B cell (primary cell): ENCODE data around the gene ENOX1. TPM values are rescaled to one million over a fixed set of nuclear protein-coding genes. Genes with fewer than 3 reads are reported as not detected.

Experiments used
- ATAC-seq: fragments of 200-7000 bp; cut with Tn5 transposase; one replicate; pipeline ENCODE4 v1.10.0; 2021; ENCODE audit warnings: low read depth, mild to moderate bottlenecking, moderate number of reproducible peaks, moderate library complexity
- CTCF ChIA-PET: fragments of 350-600 bp; sonication (Branson Sonifier 250); formaldehyde crosslinking; loops from one replicate; lab custom pipeline; 2021; ENCODE audit warnings: antibody characterized with exemption, inconsistent platforms; lab: Charles Lee
- POLR2A ChIA-PET: fragments of 350-600 bp; sonication (Branson Sonifier 250); formaldehyde crosslinking; loops from one replicate; lab custom pipeline; 2021; ENCODE audit warnings: antibody characterized with exemption; lab: Charles Lee
- DNase-seq: peaks from one replicate; pipeline ENCODE4 v3.0.0; 2013
- H2AFZ ChIP-seq: 2 replicates; pipeline ENCODE4 v1.6.1; 2012; ENCODE audit warnings: mild to moderate bottlenecking, low read depth, low read length; ENCODE audit not compliant: insufficient read depth, poor library complexity, severe bottlenecking
- H3K27ac ChIP-seq, 2 donors: 1 replicate in 1 of 2; 2 replicates in 1 of 2; pipeline ENCODE4 v1.5.1; 2012 to 2013; ENCODE audit warnings: low read length in 2 of 2, mild to moderate bottlenecking in 2 of 2, moderate library complexity in 1 of 2
- H3K27me3 ChIP-seq, 4 experiments: fragments of 200-600 bp in 1 of 4; sonication (generic) in 1 of 4; replicated peaks in 1 of 4; 1 replicate in 2 of 4; 2 replicates in 2 of 4; pipeline versions ENCODE4 v1.6.1 to v1.7.0; 2013 to 2016; ENCODE audit warnings: low read length in 3 of 4, mild to moderate bottlenecking in 2 of 4, mixed read lengths in 1 of 4, moderate library complexity in 1 of 4; ENCODE audit not compliant: insufficient read depth in 4 of 4, control insufficient read depth in 3 of 4; ENCODE audit errors: control extremely low read depth in 1 of 4
- H3K36me3 ChIP-seq, 2 experiments: replicated peaks in 1 of 2; 1 replicate in 1 of 2; 2 replicates in 1 of 2; pipeline versions ENCODE4 v1.6.1 to v1.7.1; 2013; ENCODE audit warnings: low read length in 1 of 2; ENCODE audit not compliant: insufficient read depth in 2 of 2, control insufficient read depth in 1 of 2; ENCODE audit errors: control extremely low read depth in 1 of 2, extremely low read depth in 1 of 2
- H3K4me1 ChIP-seq, 2 donors: fragments of 200-600 bp in 1 of 2; sonication (generic) in 1 of 2; 1 replicate in 1 of 2; 2 replicates in 1 of 2; pipeline versions ENCODE4 v1.5.1 to v1.6.1; 2013 to 2017; ENCODE audit warnings: low read length in 2 of 2; ENCODE audit not compliant: control insufficient read depth in 2 of 2, insufficient read depth in 2 of 2
- H3K4me2 ChIP-seq: replicated peaks from 2 replicates; pipeline ENCODE3; 2012; ENCODE audit warnings: mild to moderate bottlenecking, low read depth, low read length; ENCODE audit not compliant: poor library complexity, severe bottlenecking
- H3K4me3 ChIP-seq, 5 experiments: fragments of 200-600 bp in 1 of 5; sonication (generic) in 1 of 5; 1 replicate in 3 of 5; 2 replicates in 2 of 5; pipeline versions ENCODE4 v1.5.1 to v1.7.0; 2011 to 2016; ENCODE audit warnings: low read length in 4 of 5, mild to moderate bottlenecking in 4 of 5, low read depth in 2 of 5, control low read depth in 1 of 5, moderate library complexity in 1 of 5; ENCODE audit not compliant: insufficient read depth in 1 of 5; ENCODE audit errors: control extremely low read depth in 1 of 5, extremely low read depth in 1 of 5
- H3K79me2 ChIP-seq: fragments of 200-600 bp; sonication (generic); one replicate; pipeline ENCODE4 v1.6.0; 2016; ENCODE audit warnings: low read length; ENCODE audit not compliant: control insufficient read depth, insufficient read depth
- H3K9ac ChIP-seq: fragments of 200-600 bp; sonication (generic); 2 replicates; pipeline ENCODE4 v1.6.1; 2017; ENCODE audit warnings: mild to moderate bottlenecking, low read length, moderate library complexity
- H3K9me3 ChIP-seq, 3 donors: one replicate each; pipeline versions ENCODE4 v1.6.1 to v1.7.1; 2013; ENCODE audit warnings: low read length in 2 of 3; ENCODE audit not compliant: control insufficient read depth in 2 of 3, insufficient read depth in 1 of 3; ENCODE audit errors: control extremely low read depth in 1 of 3
- H4K20me1 ChIP-seq: 2 replicates; pipeline ENCODE4 v1.6.0; 2012; ENCODE audit warnings: mild to moderate bottlenecking, low read length; ENCODE audit not compliant: insufficient read depth, control insufficient read depth, poor library complexity, severe bottlenecking
- H3K27ac Mint-ChIP-seq: one replicate; pipeline ENCODE4 v1.8.0; 2021; ENCODE audit warnings: mixed read lengths
- H3K27me3 Mint-ChIP-seq: one replicate; pipeline ENCODE4 v1.8.0; 2021; ENCODE audit warnings: mixed read lengths
- H3K4me1 Mint-ChIP-seq: one replicate; pipeline ENCODE4 v1.8.0; 2021; ENCODE audit warnings: mixed read lengths
- H3K4me3 Mint-ChIP-seq: one replicate; pipeline ENCODE4 v1.8.0; 2021; ENCODE audit warnings: mixed read lengths
- H3K9me3 Mint-ChIP-seq: one replicate; pipeline ENCODE4 v1.8.0; 2022; ENCODE audit warnings: mixed read lengths; ENCODE audit not compliant: insufficient read depth
- CTCF ChIP-seq: fragments of 200-600 bp; IDR thresholded peaks from one replicate; pipeline ENCODE4 v1.8.0; 2022; ENCODE audit warnings: antibody characterized with exemption, mild to moderate bottlenecking
- EZH2 ChIP-seq: IDR thresholded peaks from 2 replicates; pipeline ENCODE4 v1.6.1; 2012; ENCODE audit warnings: borderline replicate concordance, low read depth, mild to moderate bottlenecking, moderate library complexity, low read length; ENCODE audit not compliant: insufficient read depth, poor library complexity, severe bottlenecking
- WGBS: methylation state at CpG from one replicate; pipeline ENCODE4 v1.1.5; 2013; ENCODE audit warnings: missing lambda C conversion rate; ENCODE audit not compliant: insufficient coverage; 5-methylcytosine and 5-hydroxymethylcytosine counted together
- intact Hi-C: fragments of 100-400 bp; cut with micrococcal nuclease; formaldehyde crosslinking; loops from one replicate; pipeline ENCODE4 v1.10.0; 2022
- polyA plus RNA-seq: library from polyadenylated mRNA; depleted of rRNA; stranded (reverse); fragments of >200 nt; gene quantifications from 2 replicates; pipeline ENCODE4 v1.2.3, GENCODE V29; 2012
- total RNA-seq, 2 donors: library from RNA; stranded (reverse); fragments of 120-200 nt in 1 of 2; gene quantifications; 1 replicate in 1 of 2; 2 replicates in 1 of 2; pipeline versions ENCODE4 v1.2.3 to v1.2.4, GENCODE V29; 2013 to 2022

Gene ENOX1
- total and polyA plus RNA-seq, 2 donors (not counting 1 experiment from before 2014, with no cell fraction given): not detected

GRCh38 chr13:43185226-43185625 is 601.5 kb downstream of the ENOX1 start:
- ChIA-PET CTCF (no interaction called here), POLR2A (no interaction called here)
- Mint-ChIP-seq H3K27me3 (peaks cover 1% of the 10 kb centered on the region), H3K9me3 (no peaks in the 10 kb centered on the region), H3K27ac (no peak overlapping the region), H3K4me3 (no peak overlapping the region), H3K4me1 (no peaks in the 10 kb centered on the region)
- Histone ChIP-seq H3K9ac (no peak overlapping the region), H3K79me2 (no peaks in the 10 kb centered on the region), H3K36me3 (no peaks in the 10 kb centered on the region), H3K4me2 (no peak overlapping the region), H2AFZ (no peak overlapping the region), H3K9me3 (peaks cover 0 to 7% (median 0%) of the 10 kb centered on the region in 3 donors), H3K4me3 (no peak overlapping the region), H4K20me1 (no peaks in the 10 kb centered on the region), H3K4me1 (no peaks in the 10 kb centered on the region), H3K27ac (no peak overlapping the region), H3K27me3 (no peaks in the 10 kb centered on the region)
- DNase-seq (no peak), ATAC-seq (no peak)
- WGBS: 100% methylated on average over 1 of the region's 2 CpGs
- intact Hi-C loops: no loop called here
- TF ChIP-seq CTCF: no peak
- no peak for TF ChIP-seq EZH2

DNA sequence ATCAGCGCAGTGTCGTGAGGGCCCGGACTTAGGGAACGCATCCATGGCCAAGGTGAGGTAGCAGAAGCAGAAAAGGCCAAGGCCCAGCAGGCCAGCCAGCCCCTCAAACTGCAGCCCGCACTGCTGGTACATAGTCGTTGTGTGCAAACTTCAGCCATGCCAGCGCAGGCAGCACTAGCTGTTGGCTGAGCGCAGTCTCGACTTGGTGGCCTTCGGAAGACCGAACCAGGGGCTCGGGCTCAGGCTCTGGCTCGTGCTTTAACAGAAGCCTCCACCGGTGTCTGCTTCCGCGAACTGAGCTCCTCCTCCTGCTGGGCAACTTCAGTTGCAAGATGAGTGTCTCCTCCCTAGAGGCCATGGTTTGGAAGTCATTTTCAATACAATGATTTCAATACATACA is 605.9 kb downstream of the ENOX1 start:
- Histone ChIP-seq H3K36me3 (no peaks in the 10 kb centered on the region), H3K9ac (no peak overlapping the region), H3K9me3 (peaks cover 0 to 12% (median 0%) of the 10 kb centered on the region in 3 donors), H3K79me2 (no peaks in the 10 kb centered on the region), H3K27me3 (no peaks in the 10 kb centered on the region), H3K27ac (no peak overlapping the region), H3K4me3 (no peak overlapping the region), H3K4me2 (no peak overlapping the region), H4K20me1 (no peaks in the 10 kb centered on the region), H2AFZ (no peak overlapping the region), H3K4me1 (no peaks in the 10 kb centered on the region)
- ATAC-seq: no peak
- no peak overlapping the region for H3K27ac Mint-ChIP-seq
- no peak for DNase-seq
- TF ChIP-seq EZH2 (no peak), CTCF (no peak)
- intact Hi-C loops: no loop called here
- no peak overlapping the region for H3K4me3 Mint-ChIP-seq
- WGBS: 86% methylated on average over 16 of the region's 16 CpGs
- CTCF ChIA-PET: no interaction called here
- peaks cover 5% of the 10 kb centered on the region for H3K27me3 Mint-ChIP-seq
- POLR2A ChIA-PET: no interaction called here
- H3K4me1 Mint-ChIP-seq: no peaks in the 10 kb centered on the region
- H3K9me3 Mint-ChIP-seq: no peaks in the 10 kb centered on the region
